Stimulated activated CD8-positive, alpha-beta memory T cell treated with anti-CD3 and anti-CD28 coated beads, Interleukin-7, amount 100 ng/mL, for 4 hours (primary cell): ENCODE measurements around the gene NEXN.
"Not testable (repeated sequence)": the region's sequence is repeated elsewhere in the genome, so short reads cannot be mapped to it uniquely, and the experiment has no call there.

Experiments
- DNase-seq, 2 donors: peaks; one replicate each; pipeline ENCODE4 v3.0.0-alpha.2; 2020; ENCODE audit warnings: low read depth in 2 of 2

The NEXN gene

DNA sequence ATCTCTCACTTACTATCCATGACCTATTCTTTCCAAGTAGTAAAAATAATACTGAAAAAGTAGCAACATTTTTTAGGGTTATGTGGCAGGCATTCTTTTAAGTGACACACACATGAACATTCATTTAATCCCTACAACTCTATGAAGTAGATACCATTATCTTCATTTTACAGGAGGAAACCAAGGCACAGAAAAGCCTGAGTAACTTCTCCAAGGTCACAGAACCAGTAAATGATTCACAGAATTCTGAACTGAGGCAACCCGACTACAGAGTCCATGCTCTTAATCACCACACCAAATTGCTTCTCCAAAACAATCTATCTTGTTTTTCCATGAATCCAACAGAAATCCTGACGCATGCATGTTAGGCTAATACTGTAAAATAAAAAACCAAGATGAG is 73.0 kb downstream of the NEXN start:
- DNase-seq: no peak

DNA sequence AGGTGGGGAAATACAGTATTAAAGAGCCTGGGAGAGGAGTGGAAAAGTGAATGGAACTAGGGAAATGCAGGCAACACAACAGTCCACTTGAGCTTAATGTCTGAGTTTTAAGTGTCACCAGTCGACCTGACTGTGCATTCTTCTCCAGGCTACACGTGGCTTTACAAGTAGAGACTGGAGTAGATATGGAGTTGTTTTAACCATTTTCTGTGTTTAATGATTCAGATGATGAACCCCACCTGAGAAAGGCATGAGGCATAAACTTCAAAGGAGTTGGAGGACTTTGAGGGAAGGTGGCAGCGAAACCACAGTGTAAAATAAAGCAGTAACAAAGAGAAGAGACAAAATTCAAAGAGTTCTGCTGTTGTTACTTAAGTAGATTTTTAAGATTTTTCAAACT is 77.9 kb downstream of the NEXN start:
- no peak for DNase-seq

DNA sequence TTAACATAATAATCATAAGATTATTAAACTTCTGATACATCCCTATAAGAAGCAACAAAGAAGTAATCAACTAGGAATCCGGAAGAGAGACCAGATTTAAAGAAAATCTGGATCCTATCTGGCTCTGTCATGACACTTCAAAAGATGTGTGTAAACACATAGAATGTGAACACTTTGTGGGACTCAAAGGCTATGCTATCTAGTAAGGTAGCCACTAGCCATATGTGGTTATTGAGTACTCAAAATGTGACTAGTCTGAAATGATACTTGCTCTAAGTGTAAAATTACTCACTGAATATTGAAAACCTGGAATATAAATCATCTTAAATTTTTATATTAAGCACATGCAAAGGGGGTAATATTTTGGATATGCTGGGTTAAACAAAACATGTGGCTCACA is 81.8 kb downstream of the NEXN start:
- no peak for DNase-seq

DNA sequence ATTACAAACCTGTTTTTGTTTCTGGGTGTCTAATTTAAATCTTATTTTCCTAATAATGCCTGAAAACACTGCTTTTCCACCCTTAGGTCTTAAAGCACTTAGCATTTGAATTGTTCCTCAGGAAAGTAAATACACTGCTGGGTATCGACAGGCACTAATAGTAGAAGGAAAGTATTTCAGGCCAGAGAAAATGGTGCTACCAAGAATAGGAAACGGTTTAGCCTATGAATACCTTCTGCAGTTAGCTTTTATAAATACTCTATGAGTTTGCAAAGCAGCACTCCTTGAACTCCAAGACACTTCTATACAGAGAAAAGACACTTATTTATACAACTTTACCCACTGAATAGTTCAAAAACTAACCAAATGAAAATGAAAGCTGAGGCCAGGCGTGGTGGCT is 83.7 kb downstream of the NEXN start:
- DNase-seq: no peak

DNA sequence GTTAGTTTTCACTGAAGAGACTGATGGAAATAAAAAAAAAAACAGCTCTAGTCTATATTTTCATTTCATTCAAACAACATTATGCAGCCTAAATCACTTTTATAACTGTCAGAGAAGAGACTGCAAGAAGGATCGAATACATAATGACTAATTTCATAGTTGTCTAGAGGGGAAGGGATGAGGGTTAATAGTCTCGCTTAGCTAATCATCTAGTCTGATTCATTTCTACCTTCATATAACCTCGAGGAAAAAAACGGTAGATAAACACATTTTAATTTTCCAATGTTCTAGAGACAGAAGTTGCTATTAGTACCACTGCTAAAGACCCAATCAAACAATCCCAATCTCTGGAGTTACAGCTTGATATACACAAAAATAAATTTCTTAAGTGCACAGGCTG is 87.0 kb downstream of the NEXN start:
- DNase-seq: no peak

DNA sequence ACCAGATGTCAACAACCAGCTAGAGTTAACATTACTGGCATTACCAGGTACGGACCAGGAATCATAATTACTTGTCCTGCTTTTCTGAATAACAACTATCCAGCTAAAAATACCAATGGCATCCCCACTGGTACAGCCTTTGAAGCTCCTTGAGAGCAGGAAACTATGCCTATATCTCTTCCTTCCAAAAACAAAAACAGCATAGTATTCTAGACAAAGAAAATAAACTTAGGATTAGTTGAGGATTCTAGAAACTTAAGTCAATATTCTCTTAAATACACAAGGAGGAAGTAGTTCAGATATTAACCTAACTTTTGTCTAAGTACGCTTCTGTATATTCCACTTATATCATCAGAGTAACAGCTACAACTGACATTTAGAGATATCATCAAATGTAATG is 87.5 kb downstream of the NEXN start:
- no peak for DNase-seq

DNA sequence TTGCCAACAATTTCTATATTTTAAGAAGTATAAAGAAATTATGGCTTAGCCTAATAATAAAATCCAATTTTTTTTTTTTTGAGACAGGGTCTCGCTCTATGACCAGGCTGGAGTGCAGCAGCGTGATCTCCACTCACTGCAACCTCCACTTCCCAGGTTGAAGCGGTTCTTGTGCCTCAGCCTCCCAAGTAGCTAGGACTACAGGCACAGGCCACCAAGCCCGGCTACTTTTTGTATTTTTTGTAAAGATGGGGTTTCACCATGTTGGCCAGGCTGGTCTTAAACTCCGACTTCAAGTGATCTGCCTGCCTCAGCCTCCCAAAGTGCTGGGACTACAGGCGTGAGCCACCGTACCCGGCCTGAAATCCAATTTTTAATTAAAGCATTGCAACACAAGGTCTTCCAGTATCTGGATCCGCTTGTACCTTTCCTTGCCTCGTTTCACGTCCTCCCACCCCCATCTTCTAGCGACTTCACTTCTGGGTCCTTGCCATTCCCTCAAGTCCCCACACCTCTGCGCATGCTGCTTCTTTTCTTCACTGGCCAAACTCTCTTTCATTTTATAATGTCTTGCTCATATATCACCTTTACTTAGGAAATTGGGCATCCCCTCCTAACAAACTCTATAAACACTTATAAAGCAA is 88.1 kb downstream of the NEXN start:
- DNase-seq: no peak

DNA sequence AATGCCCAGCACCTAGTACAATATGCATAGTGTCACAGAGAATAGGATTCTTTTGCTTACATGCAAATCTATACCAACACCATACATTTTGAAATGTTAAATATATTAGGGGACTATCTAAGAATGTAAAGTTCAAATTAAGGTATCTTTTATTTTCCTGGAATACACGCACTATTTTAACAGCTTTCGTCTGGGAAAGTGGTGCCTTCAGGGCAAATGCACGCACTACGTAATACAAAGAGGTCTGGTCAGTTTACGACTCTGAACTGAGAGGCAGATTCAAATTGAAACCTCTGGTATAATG is 89.5 kb downstream of the NEXN start:
- DNase-seq: no peak

DNA sequence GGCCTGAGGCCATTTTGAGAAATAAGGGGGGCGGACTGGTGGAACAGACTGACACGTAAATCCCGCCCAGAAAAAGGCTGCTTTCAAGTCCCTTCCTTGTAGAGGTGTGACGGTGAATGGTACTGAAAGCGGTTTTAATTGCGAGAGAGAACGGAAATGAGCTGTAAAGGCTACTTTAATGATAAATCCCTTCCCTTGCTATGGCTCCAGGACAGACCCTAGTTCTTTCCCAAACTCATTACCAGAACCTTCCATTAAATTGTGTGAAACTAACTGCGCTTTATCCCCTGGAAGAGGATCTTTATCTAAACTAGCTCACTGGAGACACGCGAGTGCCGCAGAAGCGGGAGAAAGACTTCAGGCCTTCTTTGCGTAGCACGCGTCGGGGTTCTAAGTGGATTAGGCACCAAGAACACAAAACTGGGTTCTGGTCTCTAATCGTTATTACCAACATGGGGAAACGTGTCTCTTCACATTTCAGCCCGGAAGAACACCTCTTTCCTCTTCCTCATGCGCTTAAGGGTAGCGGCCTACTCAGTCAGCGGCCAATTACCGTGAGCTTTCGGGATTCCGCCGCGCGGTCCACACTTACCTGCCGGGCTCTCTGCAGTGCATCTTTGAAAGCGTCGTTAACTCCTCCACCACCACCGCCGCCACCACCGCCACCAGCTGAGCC is 90.0 kb downstream of the NEXN start:
- DNase-seq: peak; percentile 59 to 75

DNA sequence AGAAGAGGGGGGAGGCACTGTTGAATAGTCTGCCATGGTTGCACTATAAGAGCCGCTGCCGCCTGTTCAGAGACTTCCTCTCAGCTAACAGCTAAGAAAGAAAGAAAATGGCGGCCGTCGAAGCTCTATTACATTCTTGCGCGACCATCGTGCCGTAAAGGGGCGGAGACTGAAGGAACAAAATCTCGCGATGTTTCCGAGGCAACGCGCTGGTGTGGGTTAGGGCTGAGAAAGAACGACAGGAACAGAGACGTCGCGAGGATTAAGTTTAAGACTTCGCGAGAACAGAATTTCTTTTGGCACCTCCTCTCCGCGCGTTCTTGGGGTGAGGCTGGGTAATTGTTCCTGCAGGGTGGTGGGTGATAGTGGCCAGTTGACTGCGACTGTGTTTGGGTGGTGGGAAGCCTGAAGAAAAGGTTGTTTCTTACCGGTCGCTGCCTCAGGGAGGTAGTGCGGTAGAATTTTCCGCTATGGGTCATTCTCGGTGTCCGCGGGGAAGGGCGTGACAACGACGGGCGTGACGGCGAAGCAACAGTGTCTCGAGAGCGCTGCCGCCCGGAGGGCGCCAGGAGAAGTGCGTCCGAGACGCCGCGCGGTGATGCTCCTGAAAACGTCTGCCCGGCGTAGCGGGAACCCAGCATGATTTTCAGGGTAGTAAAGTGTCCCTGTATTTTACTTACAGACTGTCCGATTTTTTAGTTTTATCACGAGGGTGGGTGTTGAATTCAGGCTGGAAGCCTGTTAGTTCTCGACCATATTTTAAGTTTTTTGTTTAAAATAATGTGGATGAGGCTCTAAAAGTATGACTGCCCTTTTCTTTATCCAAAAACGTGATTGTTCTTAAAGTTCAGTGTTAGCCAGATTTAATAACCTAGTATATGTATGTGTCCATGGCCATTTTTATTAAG is 90.8 kb downstream of the NEXN start, which contains the start of gene FUBP1:
FUBP1 (minus strand) TSS at position 104 of the 908 bp plus-strand sequence; CDS start at position 36, 68 bp downstream.
- DNase-seq: peak; percentile 88 to 97

DNA sequence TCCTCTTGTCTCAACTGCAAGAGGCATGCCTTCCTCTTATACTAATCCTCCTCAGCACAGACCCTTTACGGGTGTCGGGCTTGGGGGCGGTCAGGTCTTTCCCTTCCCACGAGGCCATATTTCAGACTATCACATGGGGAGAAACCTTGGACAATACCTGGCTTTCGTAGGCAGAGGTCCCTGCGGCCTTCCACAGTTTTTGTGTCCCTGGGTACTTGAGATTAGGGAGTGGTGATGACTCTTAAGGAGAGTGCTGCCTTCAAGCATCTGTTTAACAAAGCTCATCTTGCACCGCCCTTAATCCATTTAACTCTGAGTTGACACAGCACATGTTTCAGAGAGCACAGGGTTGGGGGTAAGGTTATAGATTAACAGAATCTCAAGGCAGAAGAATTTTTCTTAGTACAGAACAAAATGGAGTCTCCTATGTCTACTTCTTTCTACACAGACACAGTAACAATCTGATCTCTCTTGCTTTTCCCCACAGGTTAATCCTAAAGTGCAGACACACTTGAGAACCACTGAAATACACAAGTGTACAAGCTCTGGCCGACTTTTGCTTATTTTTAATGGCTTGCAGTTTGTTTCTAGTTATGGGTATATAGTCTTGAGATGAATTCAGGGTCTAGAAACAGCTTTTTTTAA is 95.0 kb downstream of the NEXN start:
- not testable (repeated sequence) for DNase-seq

DNA sequence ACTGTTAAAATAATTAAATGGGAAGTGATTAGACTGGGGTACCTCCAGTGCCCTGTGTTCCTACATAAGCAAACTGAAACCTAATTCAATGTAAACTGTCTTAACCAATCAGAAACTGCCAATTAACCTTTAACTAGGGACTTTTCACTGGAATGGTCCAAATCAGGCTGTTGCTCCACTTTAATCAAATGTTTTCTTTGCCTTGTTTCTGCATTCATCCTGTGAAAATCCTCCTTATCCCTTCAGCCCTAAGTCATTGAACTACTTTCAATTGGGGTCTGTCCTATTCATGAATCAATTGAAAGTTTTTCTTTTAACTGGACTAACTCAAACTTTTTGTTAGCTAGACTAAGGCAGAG is 95.6 kb downstream of the NEXN start:
- no peak for DNase-seq

DNA sequence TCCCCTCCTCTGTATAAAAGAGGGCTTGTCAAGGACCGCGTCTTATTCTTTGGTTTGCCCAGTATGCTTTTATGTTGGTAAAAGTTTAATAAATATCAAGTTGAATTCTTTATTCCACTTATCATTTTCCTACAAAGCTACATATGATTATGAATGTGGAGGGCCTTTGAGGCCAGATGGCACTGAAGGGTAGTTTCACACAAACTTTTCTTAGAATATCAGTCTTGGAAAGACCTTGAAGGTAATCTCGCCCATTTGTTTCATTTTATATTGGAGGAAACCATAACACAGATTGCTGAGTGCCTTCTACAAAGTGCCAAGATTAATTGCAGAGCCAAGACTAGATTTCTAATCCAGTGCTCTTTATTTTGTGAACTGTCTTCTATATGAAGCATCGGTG is 96.2 kb downstream of the NEXN start:
- no peak for DNase-seq

DNA sequence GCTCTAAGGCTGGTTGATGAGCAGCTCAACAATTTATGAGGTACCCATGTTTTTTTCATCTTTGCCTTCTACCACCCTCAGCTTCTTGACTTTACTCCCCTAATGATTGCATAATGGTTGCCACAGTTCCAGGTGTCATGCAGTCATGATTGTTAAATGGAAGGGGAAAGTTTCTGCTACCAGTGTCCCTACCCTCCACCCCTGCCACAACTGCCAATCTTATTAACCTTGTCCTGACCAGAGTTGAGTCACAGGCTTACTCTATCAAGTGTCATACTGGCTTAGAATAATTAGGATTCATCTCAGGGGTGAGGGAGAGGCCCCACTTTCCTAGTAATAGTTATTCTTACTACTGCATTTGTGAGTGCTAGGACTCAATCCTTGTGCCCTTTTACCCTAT is 98.4 kb downstream of the NEXN start:
- DNase-seq: no peak

DNA sequence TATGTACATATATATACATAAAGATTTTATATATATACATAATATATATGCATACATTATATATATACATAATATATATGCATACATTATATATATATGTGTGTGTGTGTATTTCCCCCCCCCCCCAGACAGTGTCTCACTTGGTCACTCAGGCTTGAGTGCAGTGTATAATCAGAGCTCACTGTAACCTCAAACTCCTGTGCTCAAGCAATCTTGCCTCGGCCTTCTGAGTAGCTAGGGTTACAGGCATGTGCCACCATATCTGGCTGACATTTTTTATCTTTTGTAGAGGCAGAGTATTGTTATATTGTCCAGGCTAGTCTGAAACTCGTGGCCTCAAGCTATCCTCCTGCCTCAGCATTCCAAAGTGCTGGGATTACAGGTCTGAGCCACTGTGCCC is 99.5 kb downstream of the NEXN start:
- DNase-seq: no peak

DNA sequence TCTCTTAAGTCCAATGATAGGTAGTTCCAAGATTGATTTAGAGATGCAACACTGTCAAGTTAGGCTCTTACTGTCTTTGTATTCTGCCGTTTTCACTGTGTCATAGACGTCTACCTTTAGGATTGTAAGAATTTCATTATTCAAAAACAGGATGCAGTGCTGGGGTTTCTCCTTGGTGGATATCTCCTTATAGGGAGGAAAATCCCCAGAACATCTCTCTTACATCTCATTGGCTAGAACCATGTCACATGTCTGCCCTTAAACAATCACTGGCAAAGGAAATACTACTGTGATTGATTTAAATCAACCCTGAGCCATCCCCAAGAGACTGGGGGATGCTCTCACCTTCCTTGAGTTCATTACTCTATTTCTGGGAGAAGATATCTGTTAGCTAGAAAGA is 101.3 kb downstream of the NEXN start:
- no peak for DNase-seq

DNA sequence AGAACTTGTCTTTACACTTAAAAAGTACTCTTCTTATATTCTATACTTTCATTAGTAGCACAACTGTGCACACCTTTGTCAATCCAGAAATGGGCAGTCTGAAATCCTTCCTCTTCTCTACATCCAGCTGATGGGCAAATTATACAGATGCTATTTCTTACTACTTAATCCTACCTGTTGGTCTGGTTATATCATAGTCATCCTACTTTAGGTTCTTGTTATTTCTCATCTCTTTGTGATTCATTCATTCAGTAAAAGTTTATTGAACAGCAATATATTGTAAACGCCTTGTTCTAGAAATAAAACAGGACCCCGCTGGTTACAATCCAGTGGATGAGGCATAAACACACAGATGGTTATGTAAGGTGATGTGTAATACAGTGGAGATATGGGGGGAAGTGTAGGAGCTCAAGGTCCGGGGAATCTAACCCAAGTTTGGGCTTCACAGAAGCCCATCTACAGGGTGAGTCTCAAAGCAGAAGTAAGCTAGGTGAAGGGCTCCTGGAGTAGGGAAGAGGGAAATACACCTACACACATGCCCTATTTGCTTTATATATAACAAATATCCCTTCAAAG is 102.3 kb downstream of the NEXN start:
- DNase-seq: no peak

DNA sequence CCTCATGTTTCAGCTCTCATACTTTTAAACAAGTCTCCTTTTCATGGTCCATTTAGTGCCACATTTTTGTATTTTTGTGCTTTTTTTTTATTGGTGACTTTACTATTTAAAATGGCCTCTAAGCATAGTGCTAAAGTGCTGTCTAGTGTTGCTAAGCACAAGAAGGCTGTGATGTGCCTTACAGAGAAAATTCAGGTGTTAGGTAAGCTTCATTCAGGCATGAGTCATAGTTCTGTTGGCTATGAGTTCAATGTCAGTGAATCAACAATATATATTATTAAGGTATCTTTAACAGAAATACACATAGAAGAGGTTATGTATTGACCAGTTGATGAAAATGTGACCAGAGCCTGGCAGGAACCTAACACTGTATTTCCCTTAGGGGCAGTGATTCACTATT is 103.2 kb downstream of the NEXN start:
- DNase-seq: no peak
